Lung (tissue), 12 donors: Measurements from ENCODE around the gene IFNL3. TPM values are rescaled to one million over a fixed set of nuclear protein-coding genes. Genes with fewer than 3 reads are reported as not detected.

ENCODE experiments used
- ATAC-seq: fragments of 200-7000 bp; cut with Tn5 transposase; one replicate; pipeline ENCODE4 v1.9.1; 2020; ENCODE audit warnings: moderate number of reproducible peaks; ENCODE audit not compliant: insufficient read depth, low FRiP score
- DNase-seq, 3 donors: peaks; one replicate each; pipeline ENCODE4 v3.0.0-alpha.2; 2013 to 2017
- H3K27ac ChIP-seq, 2 donors: one replicate each; pipeline ENCODE4 v1.5.1; 2013; ENCODE audit warnings: mild to moderate bottlenecking in 2 of 2, moderate library complexity in 2 of 2, control low read depth in 1 of 2, inconsistent platforms in 1 of 2, low read depth in 1 of 2, low read length in 1 of 2
- H3K27me3 ChIP-seq, 3 donors: one replicate each; pipeline ENCODE4 v1.5.1; 2013; ENCODE audit warnings: low read length in 2 of 3; ENCODE audit not compliant: control insufficient read depth in 3 of 3, insufficient read depth in 3 of 3
- H3K36me3 ChIP-seq, 4 donors: one replicate each; pipeline ENCODE4 v1.5.1; 2013; ENCODE audit warnings: low read length in 4 of 4, mild to moderate bottlenecking in 1 of 4, moderate library complexity in 1 of 4; ENCODE audit not compliant: control insufficient read depth in 4 of 4, insufficient read depth in 4 of 4
- H3K4me1 ChIP-seq, 5 donors: one replicate each; pipeline ENCODE4 v1.5.1; 2013; ENCODE audit warnings: low read length in 5 of 5, mild to moderate bottlenecking in 2 of 5, moderate library complexity in 1 of 5; ENCODE audit not compliant: control insufficient read depth in 5 of 5, insufficient read depth in 5 of 5
- H3K4me3 ChIP-seq: one replicate; pipeline ENCODE4 v1.5.1; 2013; ENCODE audit warnings: mild to moderate bottlenecking, control low read depth, moderate library complexity
- H3K9ac ChIP-seq, 2 donors: one replicate each; pipeline ENCODE4 v1.5.1; 2013; ENCODE audit warnings: low read length in 2 of 2, control low read depth in 1 of 2; ENCODE audit not compliant: insufficient read depth in 1 of 2
- H3K9me3 ChIP-seq, 4 donors: one replicate each; pipeline ENCODE4 v1.5.1; 2013; ENCODE audit warnings: low read length in 3 of 4, mild to moderate bottlenecking in 1 of 4, moderate library complexity in 1 of 4; ENCODE audit not compliant: control insufficient read depth in 4 of 4, insufficient read depth in 3 of 4
- WGBS, 2 donors: extraction: QIAGEN DNeasy Blood & Tissue Kit; methylation state at CpG; one replicate each; pipeline ENCODE4 v1.1.7; 2013; 5-methylcytosine and 5-hydroxymethylcytosine counted together
- polyA plus RNA-seq, 2 donors: library from polyadenylated mRNA; stranded (reverse); fragments of 200-250 nt; gene quantifications; one replicate each; pipeline ENCODE4 v1.2.1, GENCODE V29; 2013
- total RNA-seq, 2 donors: library from RNA; depleted of rRNA in 1 of 2; stranded (reverse); fragments of >200 nt in 1 of 2; gene quantifications; one replicate each; pipeline ENCODE4 v1.2.1, GENCODE V29; 2014 to 2021
- TF ChIP-seq, protein P1 (sequence below): IDR thresholded peaks from 2 replicates; pipeline ENCODE4 v1.5.1; 2012; ENCODE audit warnings: mild to moderate bottlenecking; ENCODE audit errors: control extremely low read depth, extremely low read depth
- donor health status: control.
- donor health status: control.
- donor health status: Bipolar disorder and iron deficiency.
- donor health status: healthy.
- donor health status: DM: yes; HTN: yes; CAD: no.

IFNL3 gene
- total and polyA plus RNA-seq, 4 donors, result not detected

DNA sequence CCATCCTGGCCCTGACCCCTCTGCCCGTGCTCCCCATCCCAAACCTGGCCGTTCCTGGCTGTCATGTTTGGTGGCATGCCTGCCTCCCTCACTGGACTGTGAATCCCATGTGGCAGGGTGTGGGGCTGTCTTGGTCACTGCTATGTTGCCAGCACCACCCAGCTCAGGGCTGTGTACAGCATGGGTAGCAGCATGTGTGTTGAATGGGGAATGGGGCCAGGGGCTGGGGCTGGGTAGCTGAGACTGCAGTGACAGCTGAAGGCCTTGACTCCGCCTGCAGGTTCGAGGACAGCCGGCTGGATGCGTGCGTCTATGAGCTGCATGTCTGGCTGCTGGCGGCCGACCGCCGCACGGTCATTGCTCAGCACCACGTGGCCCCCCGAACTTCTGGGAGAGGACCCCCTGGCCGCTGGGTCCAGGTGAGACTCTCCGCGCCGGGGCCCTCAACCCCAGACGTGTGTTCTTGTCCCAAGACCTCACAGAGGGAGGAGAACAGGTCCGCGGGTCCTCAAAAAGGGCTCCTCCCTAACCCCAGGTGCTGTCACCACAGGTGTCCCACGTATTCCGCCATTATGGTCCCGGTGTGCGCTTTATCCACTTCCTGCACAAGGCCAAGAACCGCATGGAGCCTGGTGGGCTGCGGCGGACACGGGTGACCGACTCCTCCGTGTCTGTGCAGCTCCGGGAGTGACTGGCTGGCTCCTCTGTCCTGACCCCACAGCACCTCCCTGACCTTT lies 44.6 kb downstream of the IFNL3 start:
- DNase-seq (no peak), ATAC-seq (no peak)
- TF ChIP-seq, protein P1, sequence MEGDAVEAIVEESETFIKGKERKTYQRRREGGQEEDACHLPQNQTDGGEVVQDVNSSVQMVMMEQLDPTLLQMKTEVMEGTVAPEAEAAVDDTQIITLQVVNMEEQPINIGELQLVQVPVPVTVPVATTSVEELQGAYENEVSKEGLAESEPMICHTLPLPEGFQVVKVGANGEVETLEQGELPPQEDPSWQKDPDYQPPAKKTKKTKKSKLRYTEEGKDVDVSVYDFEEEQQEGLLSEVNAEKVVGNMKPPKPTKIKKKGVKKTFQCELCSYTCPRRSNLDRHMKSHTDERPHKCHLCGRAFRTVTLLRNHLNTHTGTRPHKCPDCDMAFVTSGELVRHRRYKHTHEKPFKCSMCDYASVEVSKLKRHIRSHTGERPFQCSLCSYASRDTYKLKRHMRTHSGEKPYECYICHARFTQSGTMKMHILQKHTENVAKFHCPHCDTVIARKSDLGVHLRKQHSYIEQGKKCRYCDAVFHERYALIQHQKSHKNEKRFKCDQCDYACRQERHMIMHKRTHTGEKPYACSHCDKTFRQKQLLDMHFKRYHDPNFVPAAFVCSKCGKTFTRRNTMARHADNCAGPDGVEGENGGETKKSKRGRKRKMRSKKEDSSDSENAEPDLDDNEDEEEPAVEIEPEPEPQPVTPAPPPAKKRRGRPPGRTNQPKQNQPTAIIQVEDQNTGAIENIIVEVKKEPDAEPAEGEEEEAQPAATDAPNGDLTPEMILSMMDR, result no peak
- Histone ChIP-seq H3K9me3 (no peaks in the 10 kb centered on the region), H3K27ac (no peak overlapping the region), H3K4me1 (peaks cover 0 to 5% (median 0%) of the 10 kb centered on the region in 5 donors), H3K4me3 (no peak overlapping the region), H3K9ac (no peak overlapping the region), H3K36me3 (no peaks in the 10 kb centered on the region), H3K27me3 (peaks cover 0 to 40% (median 20%) of the 10 kb centered on the region in 3 donors)
- 85 to 89% methylated on average over 27 to 32 of the region's 32 CpGs for WGBS, 2 donors

DNA sequence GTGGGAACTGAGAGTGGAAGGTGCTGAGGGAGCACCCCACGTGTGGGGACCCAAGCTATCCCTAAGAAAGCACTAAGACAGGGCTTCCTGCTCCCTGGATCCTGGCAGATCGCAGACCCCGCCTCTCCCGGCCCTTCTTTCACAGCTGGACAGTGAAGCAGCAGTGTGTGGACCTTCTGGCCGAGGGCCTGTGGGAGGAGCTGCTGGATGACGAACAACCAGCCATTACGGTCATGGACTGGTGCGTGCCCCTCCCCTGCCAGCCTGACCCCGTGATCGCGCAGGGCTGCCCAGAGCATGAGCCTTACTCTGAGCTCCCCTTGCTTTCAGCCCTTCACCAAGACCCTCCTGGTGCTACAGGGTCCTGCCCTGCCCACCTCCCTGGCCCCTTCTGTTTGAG lies 45.8 kb downstream of the IFNL3 start:
- no peak overlapping the region for H3K27ac ChIP-seq
- H3K9me3 ChIP-seq, result no peaks in the 10 kb centered on the region
- peak; percentile 66 to 74 (median 66) for DNase-seq
- H3K9ac ChIP-seq, result no peak overlapping the region
- WGBS, 2 donors, result 41 to 60% methylated on average over 11 of the region's 11 CpGs
- no peaks in the 10 kb centered on the region for H3K36me3 ChIP-seq
- H3K4me1 ChIP-seq, result peaks cover 0 to 5% (median 0%) of the 10 kb centered on the region in 5 donors
- ATAC-seq, result no peak
- H3K27me3 ChIP-seq, result peaks cover 0 to 39% (median 18%) of the 10 kb centered on the region in 3 donors
- TF ChIP-seq, protein P1, result no peak
- H3K4me3 ChIP-seq, result no peak overlapping the region

DNA sequence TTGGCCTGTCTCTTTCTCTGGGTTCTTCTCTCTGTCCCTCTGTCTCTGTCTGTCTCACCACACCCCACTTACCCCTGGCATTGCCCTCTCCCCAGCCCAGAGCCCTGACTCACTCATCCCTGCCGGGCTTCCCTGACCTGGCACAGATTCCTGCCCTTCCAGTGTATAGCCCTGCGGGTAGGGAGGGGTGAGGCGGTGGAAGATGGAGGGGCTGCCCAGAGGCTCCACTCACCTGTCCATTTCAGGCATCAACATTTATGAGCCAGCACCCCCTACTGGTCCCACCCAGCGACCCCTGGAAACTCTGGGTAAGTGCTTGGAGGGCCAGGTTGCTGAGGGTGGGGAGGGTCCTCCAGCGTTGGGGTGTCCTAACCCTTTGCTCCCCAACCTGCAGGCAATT lies 47.0 kb downstream of the IFNL3 start:
- no peak for DNase-seq
- peaks cover 0 to 34% (median 18%) of the 10 kb centered on the region in 3 donors for H3K27me3 ChIP-seq
- TF ChIP-seq, protein P1, result no peak
- H3K9me3 ChIP-seq, result no peaks in the 10 kb centered on the region
- H3K4me3 ChIP-seq, result no peak overlapping the region
- no peak for ATAC-seq
- 52 to 63% methylated on average over 5 of the region's 5 CpGs for WGBS, 2 donors
- no peaks in the 10 kb centered on the region for H3K36me3 ChIP-seq
- peaks cover 0 to 5% (median 0%) of the 10 kb centered on the region in 5 donors for H3K4me1 ChIP-seq
- no peak overlapping the region for H3K9ac ChIP-seq
- no peak overlapping the region for H3K27ac ChIP-seq
